HepG2 (cell line): Measurements from ENCODE around the gene ARIH2. TPM values are rescaled to one million over a fixed set of nuclear protein-coding genes. Genes with fewer than 3 reads are reported as not detected.

Experiments
- MAFG ChIP-seq: sonication (generic); formaldehyde crosslinking; IDR thresholded peaks from 2 replicates; pipeline ENCODE4 v1.5.1; 2020; ENCODE audit warnings: mild to moderate bottlenecking, missing genetic modification reagents
- MAFK ChIP-seq, 2 experiments: IDR thresholded peaks in 1 of 2; conservative IDR thresholded peaks in 1 of 2; 2 replicates each; pipeline ENCODE4 v1.6.1; 2011; ENCODE audit warnings: improper control_type of control experiment in 2 of 2, low read length in 2 of 2
- NFYC ChIP-seq: IDR thresholded peaks from 2 replicates; pipeline ENCODE4 v1.6.1; 2016; ENCODE audit warnings: missing genetic modification reagents, missing compliant biosample characterization
- THAP11 ChIP-seq: IDR thresholded peaks from 2 replicates; pipeline ENCODE4 v1.6.1; 2016; ENCODE audit warnings: missing biosample characterization, missing genetic modification reagents
- ZMYM4 ChIP-seq: sonication (generic); formaldehyde crosslinking; IDR thresholded peaks from 2 replicates; pipeline ENCODE4 v1.8.1; 2023; ENCODE audit warnings: mild to moderate bottlenecking, missing genetic modification reagents
- ZNF292 ChIP-seq: sonication (generic); formaldehyde crosslinking; IDR thresholded peaks from 2 replicates; pipeline ENCODE4 v1.8.1; 2022; ENCODE audit warnings: mild to moderate bottlenecking, low read depth, missing genetic modification reagents, borderline replicate concordance
- ZNF382 ChIP-seq: sonication (generic); formaldehyde crosslinking; IDR thresholded peaks from 2 replicates; pipeline ENCODE4 v1.5.0; 2020; ENCODE audit warnings: missing genetic modification reagents, mild to moderate bottlenecking, borderline replicate concordance
- polyA plus RNA-seq, 8 experiments: library from polyadenylated mRNA; depleted of rRNA in 3 of 8; stranded (reverse) in 7 of 8; unstranded in 1 of 8; fragments of >200 nt; fragmentation: Illumina TruSeq in 4 of 8; extraction: Trizol in 4 of 8; gene quantifications; 2 replicates each; pipeline versions ENCODE4 v1.2.1 to v1.2.3, GENCODE V29; 2011 to 2016; ENCODE audit warnings: low read depth in 4 of 8, missing spikeins in 1 of 8, mixed read lengths in 1 of 8; ENCODE audit not compliant: insufficient read depth in 1 of 8
- total RNA-seq, 5 experiments: library from RNA; depleted of rRNA; stranded (reverse); fragments of >200 nt; fragmentation: Illumina TruSeq; extraction: Trizol; gene quantifications; 2 replicates each; pipeline ENCODE4 v1.2.3, GENCODE V29; 2016; ENCODE audit warnings: low read depth in 1 of 5
- TF ChIP-seq, protein P1 (sequence below): sonication (generic); formaldehyde crosslinking; IDR thresholded peaks from 2 replicates; pipeline ENCODE4 v1.4.0; 2020; ENCODE audit warnings: missing genetic modification reagents
- TF ChIP-seq, protein P2 (sequence below): fragments of 450-650 bp; IDR thresholded peaks from 2 replicates; pipeline ENCODE4 v1.6.1; 2016
- TF ChIP-seq, protein P3 (sequence below), 2 experiments: sonication (generic) in 1 of 2; formaldehyde crosslinking in 1 of 2; IDR thresholded peaks; 2 replicates each; pipeline versions ENCODE4 v1.6.1 to v1.9.0; 2014 to 2022; ENCODE audit warnings: antibody characterized with exemption in 1 of 2, borderline replicate concordance in 1 of 2, inconsistent platforms in 1 of 2, low read depth in 1 of 2, missing genetic modification reagents in 1 of 2
- TF ChIP-seq, protein P4 (sequence below): sonication (generic); formaldehyde crosslinking; IDR thresholded peaks from 2 replicates; pipeline ENCODE4 v1.4.0; 2020; ENCODE audit warnings: missing genetic modification reagents, borderline replicate concordance
- TF ChIP-seq, protein P5 (sequence below): sonication (generic); formaldehyde crosslinking; IDR thresholded peaks from 2 replicates; pipeline ENCODE4 v1.4.0; 2020; ENCODE audit warnings: missing genetic modification reagents, mild to moderate bottlenecking, borderline replicate concordance

Gene ARIH2
- total and polyA plus RNA-seq, 2 of the 13 experiments (the other 11 are each of a cell fraction or from before 2014, with no cell fraction given): 64.8 to 83.3 TPM

DNA sequence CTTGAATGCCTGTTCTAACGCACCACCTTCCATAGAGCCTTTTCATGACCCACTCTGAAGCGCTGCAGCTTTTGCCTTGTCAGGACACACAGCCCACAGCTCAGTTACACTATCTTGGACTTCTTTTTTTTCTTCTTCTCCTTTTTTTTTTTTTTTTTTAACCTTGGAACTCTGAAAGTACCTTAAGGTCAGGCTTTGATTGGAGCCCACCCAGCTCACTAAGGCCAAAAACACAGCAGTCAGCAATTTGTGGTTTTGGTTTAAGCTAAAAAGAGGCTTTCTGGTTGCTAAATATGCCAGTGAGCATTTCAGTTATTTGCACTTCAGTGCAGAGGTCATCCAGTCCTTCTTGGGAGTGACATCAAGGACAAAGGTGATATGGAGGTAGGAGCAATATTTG lies 21.7 kb upstream of the ARIH2 start (continued):
- TF ChIP-seq, protein P1, sequence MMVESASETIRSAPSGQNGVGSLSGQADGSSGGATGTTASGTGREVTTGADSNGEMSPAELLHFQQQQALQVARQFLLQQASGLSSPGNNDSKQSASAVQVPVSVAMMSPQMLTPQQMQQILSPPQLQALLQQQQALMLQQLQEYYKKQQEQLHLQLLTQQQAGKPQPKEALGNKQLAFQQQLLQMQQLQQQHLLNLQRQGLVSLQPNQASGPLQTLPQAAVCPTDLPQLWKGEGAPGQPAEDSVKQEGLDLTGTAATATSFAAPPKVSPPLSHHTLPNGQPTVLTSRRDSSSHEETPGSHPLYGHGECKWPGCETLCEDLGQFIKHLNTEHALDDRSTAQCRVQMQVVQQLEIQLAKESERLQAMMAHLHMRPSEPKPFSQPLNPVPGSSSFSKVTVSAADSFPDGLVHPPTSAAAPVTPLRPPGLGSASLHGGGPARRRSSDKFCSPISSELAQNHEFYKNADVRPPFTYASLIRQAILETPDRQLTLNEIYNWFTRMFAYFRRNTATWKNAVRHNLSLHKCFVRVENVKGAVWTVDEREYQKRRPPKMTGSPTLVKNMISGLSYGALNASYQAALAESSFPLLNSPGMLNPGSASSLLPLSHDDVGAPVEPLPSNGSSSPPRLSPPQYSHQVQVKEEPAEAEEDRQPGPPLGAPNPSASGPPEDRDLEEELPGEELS: no peak
- TF ChIP-seq, protein P2, sequence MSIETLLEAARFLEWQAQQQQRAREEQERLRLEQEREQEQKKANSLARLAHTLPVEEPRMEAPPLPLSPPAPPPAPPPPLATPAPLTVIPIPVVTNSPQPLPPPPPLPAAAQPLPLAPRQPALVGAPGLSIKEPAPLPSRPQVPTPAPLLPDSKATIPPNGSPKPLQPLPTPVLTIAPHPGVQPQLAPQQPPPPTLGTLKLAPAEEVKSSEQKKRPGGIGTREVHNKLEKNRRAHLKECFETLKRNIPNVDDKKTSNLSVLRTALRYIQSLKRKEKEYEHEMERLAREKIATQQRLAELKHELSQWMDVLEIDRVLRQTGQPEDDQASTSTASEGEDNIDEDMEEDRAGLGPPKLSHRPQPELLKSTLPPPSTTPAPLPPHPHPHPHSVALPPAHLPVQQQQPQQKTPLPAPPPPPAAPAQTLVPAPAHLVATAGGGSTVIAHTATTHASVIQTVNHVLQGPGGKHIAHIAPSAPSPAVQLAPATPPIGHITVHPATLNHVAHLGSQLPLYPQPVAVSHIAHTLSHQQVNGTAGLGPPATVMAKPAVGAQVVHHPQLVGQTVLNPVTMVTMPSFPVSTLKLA: no peak
- TF ChIP-seq ZMYM4 (CRISPR knock-in tag): no peak
- TF ChIP-seq, protein P3, sequence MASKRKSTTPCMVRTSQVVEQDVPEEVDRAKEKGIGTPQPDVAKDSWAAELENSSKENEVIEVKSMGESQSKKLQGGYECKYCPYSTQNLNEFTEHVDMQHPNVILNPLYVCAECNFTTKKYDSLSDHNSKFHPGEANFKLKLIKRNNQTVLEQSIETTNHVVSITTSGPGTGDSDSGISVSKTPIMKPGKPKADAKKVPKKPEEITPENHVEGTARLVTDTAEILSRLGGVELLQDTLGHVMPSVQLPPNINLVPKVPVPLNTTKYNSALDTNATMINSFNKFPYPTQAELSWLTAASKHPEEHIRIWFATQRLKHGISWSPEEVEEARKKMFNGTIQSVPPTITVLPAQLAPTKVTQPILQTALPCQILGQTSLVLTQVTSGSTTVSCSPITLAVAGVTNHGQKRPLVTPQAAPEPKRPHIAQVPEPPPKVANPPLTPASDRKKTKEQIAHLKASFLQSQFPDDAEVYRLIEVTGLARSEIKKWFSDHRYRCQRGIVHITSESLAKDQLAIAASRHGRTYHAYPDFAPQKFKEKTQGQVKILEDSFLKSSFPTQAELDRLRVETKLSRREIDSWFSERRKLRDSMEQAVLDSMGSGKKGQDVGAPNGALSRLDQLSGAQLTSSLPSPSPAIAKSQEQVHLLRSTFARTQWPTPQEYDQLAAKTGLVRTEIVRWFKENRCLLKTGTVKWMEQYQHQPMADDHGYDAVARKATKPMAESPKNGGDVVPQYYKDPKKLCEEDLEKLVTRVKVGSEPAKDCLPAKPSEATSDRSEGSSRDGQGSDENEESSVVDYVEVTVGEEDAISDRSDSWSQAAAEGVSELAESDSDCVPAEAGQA (IDR thresholded peaks at IDR 0.05; ENCODE audit: low read depth): no peak
- TF ChIP-seq, protein P3 (CRISPR knock-in tag; IDR thresholded peaks at IDR 0.05; ENCODE audit: borderline replicate concordance): no peak
- TF ChIP-seq ZNF382: no peak
- no peak for TF ChIP-seq NFYC
- TF ChIP-seq MAFK (conservative IDR thresholded peaks at IDR 0.05 in 1 of 2, IDR thresholded peaks at IDR 0.05 in 1 of 2; ENCODE audit: low read length in 2 of 2): peak; percentile 99 to 100
- TF ChIP-seq, protein P4, sequence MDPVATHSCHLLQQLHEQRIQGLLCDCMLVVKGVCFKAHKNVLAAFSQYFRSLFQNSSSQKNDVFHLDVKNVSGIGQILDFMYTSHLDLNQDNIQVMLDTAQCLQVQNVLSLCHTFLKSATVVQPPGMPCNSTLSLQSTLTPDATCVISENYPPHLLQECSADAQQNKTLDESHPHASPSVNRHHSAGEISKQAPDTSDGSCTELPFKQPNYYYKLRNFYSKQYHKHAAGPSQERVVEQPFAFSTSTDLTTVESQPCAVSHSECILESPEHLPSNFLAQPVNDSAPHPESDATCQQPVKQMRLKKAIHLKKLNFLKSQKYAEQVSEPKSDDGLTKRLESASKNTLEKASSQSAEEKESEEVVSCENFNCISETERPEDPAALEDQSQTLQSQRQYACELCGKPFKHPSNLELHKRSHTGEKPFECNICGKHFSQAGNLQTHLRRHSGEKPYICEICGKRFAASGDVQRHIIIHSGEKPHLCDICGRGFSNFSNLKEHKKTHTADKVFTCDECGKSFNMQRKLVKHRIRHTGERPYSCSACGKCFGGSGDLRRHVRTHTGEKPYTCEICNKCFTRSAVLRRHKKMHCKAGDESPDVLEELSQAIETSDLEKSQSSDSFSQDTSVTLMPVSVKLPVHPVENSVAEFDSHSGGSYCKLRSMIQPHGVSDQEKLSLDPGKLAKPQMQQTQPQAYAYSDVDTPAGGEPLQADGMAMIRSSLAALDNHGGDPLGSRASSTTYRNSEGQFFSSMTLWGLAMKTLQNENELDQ (CRISPR knock-in tag): no peak
- 0 out of 2 replicates have a peak, but pooled peaks have one; percentile 24 for TF ChIP-seq THAP11
- peak; percentile 64; the same call in 1 of the 2 replicates for TF ChIP-seq MAFG
- TF ChIP-seq ZNF292 (CRISPR knock-in tag): no peak
- TF ChIP-seq, protein P5, sequence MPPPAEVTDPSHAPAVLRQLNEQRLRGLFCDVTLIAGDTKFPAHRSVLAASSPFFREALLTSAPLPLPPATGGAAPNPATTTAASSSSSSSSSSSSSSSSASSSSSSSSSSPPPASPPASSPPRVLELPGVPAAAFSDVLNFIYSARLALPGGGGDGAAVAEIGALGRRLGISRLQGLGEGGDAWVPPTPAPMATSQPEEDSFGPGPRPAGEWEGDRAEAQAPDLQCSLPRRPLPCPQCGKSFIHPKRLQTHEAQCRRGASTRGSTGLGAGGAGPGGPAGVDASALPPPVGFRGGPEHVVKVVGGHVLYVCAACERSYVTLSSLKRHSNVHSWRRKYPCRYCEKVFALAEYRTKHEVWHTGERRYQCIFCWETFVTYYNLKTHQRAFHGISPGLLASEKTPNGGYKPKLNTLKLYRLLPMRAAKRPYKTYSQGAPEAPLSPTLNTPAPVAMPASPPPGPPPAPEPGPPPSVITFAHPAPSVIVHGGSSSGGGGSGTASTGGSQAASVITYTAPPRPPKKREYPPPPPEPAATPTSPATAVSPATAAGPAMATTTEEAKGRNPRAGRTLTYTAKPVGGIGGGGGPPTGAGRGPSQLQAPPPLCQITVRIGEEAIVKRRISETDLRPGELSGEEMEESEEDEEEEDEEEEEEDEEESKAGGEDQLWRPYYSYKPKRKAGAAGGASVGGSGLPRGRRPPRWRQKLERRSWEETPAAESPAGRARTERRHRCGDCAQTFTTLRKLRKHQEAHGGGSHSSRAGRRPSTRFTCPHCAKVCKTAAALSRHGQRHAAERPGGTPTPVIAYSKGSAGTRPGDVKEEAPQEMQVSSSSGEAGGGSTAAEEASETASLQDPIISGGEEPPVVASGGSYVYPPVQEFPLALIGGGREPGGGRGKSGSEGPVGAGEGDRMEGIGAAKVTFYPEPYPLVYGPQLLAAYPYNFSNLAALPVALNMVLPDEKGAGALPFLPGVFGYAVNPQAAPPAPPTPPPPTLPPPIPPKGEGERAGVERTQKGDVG (CRISPR knock-in tag): no peak
